SK-N-SH (cell line): Measurements from ENCODE around the gene CTCF. TPM values are rescaled to one million over a fixed set of nuclear protein-coding genes. Genes with fewer than 3 reads are reported as not detected.
A peak's percentile ranks its signal among the peaks of the same experiment; 100 is the strongest.

Source experiments
- CTCF ChIA-PET: fragments of 300-600, 350-600 bp; formaldehyde crosslinking; extraction: SDS; loops from one replicate; lab custom pipeline; 2021; lab: Yijun Ruan, JAX
- POLR2A ChIA-PET: fragments of 350-600 bp; sonication (Branson Sonifier 250); formaldehyde crosslinking; extraction: SDS; loops from one replicate; lab custom pipeline; 2020; ENCODE audit warnings: antibody characterized with exemption, inconsistent platforms; lab: Yijun Ruan, JAX
- DNase-seq: peaks from one replicate; pipeline ENCODE4 v3.0.0; 2012
- H2AFZ ChIP-seq: fragments of 200-600 bp; sonication (generic); 2 replicates; pipeline ENCODE4 v1.8.1; 2016; ENCODE audit warnings: antibody characterized with exemption, mild to moderate bottlenecking, low read depth
- H3F3A ChIP-seq: fragments of 200-600 bp; sonication (generic); replicated peaks from 2 replicates; pipeline ENCODE3; 2016; ENCODE audit warnings: antibody characterized with exemption, mild to moderate bottlenecking; ENCODE audit not compliant: insufficient read depth
- H3K27ac ChIP-seq, 2 experiments: fragments of 200-500 bp in 1 of 2; fragments of 200-600 bp in 1 of 2; sonication (Bioruptor generic) in 1 of 2; sonication (generic), shearing (Covaris generic) in 1 of 2; 2 replicates each; pipeline versions ENCODE4 v1.5.1 to v1.6.1; 2014 to 2016; ENCODE audit warnings: low read depth in 2 of 2, inconsistent platforms in 1 of 2, low read length in 1 of 2, mild to moderate bottlenecking in 1 of 2, mixed read lengths in 1 of 2
- H3K27me3 ChIP-seq: fragments of 200-600 bp; sonication (generic), shearing (Covaris generic); 2 replicates; pipeline ENCODE4 v1.6.1; 2016; ENCODE audit warnings: mixed run types; ENCODE audit not compliant: insufficient read depth
- H3K36me3 ChIP-seq, 2 experiments: fragments of 200-500 bp in 1 of 2; fragments of 200-600 bp in 1 of 2; sonication (Bioruptor generic) in 1 of 2; sonication (generic) in 1 of 2; replicated peaks in 1 of 2; 2 replicates each; pipeline versions ENCODE3 to v1.5.1; 2014 to 2016; ENCODE audit warnings: low read length in 1 of 2, mild to moderate bottlenecking in 1 of 2; ENCODE audit not compliant: insufficient read depth in 2 of 2, control insufficient read depth in 1 of 2
- H3K4me1 ChIP-seq, 2 experiments: fragments of 200-500 bp in 1 of 2; fragments of 200-600 bp in 1 of 2; sonication (Bioruptor generic) in 1 of 2; sonication (generic), shearing (Covaris generic) in 1 of 2; 2 replicates each; pipeline versions ENCODE4 v1.5.1 to v1.6.1; 2014 to 2016; ENCODE audit warnings: low read depth in 1 of 2, low read length in 1 of 2, mixed run types in 1 of 2; ENCODE audit not compliant: insufficient read depth in 2 of 2, control insufficient read depth in 1 of 2
- H3K4me2 ChIP-seq: fragments of 200-600 bp; sonication (generic), shearing (Covaris generic); 2 replicates; pipeline ENCODE4 v1.6.1; 2017; ENCODE audit warnings: mixed run types
- H3K4me3 ChIP-seq, 2 experiments: fragments of 200-500 bp in 1 of 2; fragments of 200-600 bp in 1 of 2; sonication (Bioruptor generic) in 1 of 2; sonication (generic), shearing (Covaris generic) in 1 of 2; 2 replicates each; pipeline versions ENCODE4 v1.5.1 to v1.8.1; 2014 to 2016; ENCODE audit warnings: low read depth in 2 of 2, inconsistent platforms in 1 of 2, low read length in 1 of 2, mild to moderate bottlenecking in 1 of 2, mixed read lengths in 1 of 2, moderate library complexity in 1 of 2
- H3K79me2 ChIP-seq: fragments of 200-600 bp; sonication (generic); 2 replicates; pipeline ENCODE4 v1.8.1; 2017; ENCODE audit warnings: mild to moderate bottlenecking; ENCODE audit not compliant: insufficient read depth
- H3K9ac ChIP-seq: fragments of 200-600 bp; sonication (generic); 2 replicates; pipeline ENCODE4 v1.6.1; 2017; ENCODE audit warnings: mixed run types
- H3K9me2 ChIP-seq: fragments of 200-600 bp; sonication (generic); 2 replicates; pipeline ENCODE4 v1.6.1; 2017; ENCODE audit warnings: mixed run types
- H3K9me3 ChIP-seq: fragments of 200-600 bp; sonication (generic); 2 replicates; pipeline ENCODE4 v1.6.1; 2017; ENCODE audit warnings: mixed run types, mild to moderate bottlenecking, moderate library complexity
- H4K20me1 ChIP-seq: fragments of 200-600 bp; sonication (generic); 2 replicates; pipeline ENCODE4 v1.6.1; 2017; ENCODE audit warnings: mild to moderate bottlenecking, mixed run types; ENCODE audit not compliant: insufficient read depth
- CHD2 ChIP-seq: fragments of 150-350 bp; IDR thresholded peaks from 2 replicates; pipeline ENCODE4 v1.6.1; 2018; ENCODE audit warnings: low read length; ENCODE audit not compliant: partially characterized antibody
- ELF1 ChIP-seq: IDR thresholded peaks from 2 replicates; pipeline ENCODE4 v1.4.0; 2012
- GABPA ChIP-seq: IDR thresholded peaks from 2 replicates; pipeline ENCODE4 v1.4.0; 2012; ENCODE audit warnings: low read depth, mild to moderate bottlenecking
- SIN3A ChIP-seq: IDR thresholded peaks from 2 replicates; pipeline ENCODE4 v1.6.1; 2012; ENCODE audit warnings: low read depth, mild to moderate bottlenecking, low read length, moderate library complexity, borderline replicate concordance
- TCF12 ChIP-seq: IDR thresholded peaks from 2 replicates; pipeline ENCODE4 v1.4.0; 2012
- WGBS: methylation state at CpG from one replicate; pipeline ENCODE4 v1.1.6; 2017; ENCODE audit warnings: low lambda C conversion rate; 5-methylcytosine and 5-hydroxymethylcytosine counted together
- polyA plus RNA-seq, 3 experiments: library from polyadenylated mRNA; depleted of rRNA; stranded (reverse); fragments of >200 nt; gene quantifications; 2 replicates each; pipeline ENCODE4 v1.2.3, GENCODE V29; 2012
- TF ChIP-seq, protein P1 (sequence below): IDR thresholded peaks from 2 replicates; pipeline ENCODE4 v1.6.1; 2012; ENCODE audit warnings: mild to moderate bottlenecking, low read depth, low read length, moderate library complexity
- TF ChIP-seq, protein P2 (sequence below): IDR thresholded peaks from 2 replicates; pipeline ENCODE4 v1.4.0; 2012; ENCODE audit warnings: low read depth
- TF ChIP-seq, protein P3 (sequence below): fragments of 200-600 bp; sonication (generic); IDR thresholded peaks from 2 replicates; pipeline ENCODE4 v1.6.1; 2017; ENCODE audit warnings: antibody characterized with exemption, mild to moderate bottlenecking, moderate library complexity
- TF ChIP-seq, protein P4 (sequence below): IDR thresholded peaks from 2 replicates; pipeline ENCODE4 v1.4.0; 2012; ENCODE audit warnings: low read depth, borderline replicate concordance

Gene CTCF
- polyA plus RNA-seq, 1 of the 3 experiments (the other 2 are of a cell fraction) = 19.6 TPM

DNA sequence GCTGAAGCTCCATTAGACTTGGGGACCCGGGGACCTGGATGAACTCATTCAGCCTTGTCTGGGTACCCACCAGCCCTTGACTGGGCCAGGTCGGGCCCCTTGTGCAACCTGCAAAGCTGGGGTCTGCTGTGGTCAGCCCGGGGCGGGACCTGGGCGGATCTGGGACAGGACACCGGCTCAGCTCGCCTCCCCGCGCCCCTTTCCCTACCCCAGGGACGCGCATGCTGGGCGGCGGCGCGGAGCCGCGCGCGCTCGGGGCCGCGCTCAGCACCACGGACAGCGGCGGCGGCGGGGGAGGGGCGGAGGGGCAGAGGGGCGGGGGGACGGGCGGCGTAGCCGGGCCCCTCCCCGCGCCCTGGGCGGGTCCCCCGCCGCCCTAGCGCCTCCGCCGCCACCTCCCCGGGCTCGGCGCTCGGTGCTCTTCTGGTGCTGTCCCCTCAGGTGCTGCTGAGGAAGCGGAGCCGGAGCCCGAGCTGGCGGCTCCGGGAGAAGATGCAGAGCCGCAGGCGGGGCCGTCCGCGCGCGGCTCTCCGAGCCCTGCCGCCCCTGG lies 90.3 kb downstream of the CTCF start:
- Histone ChIP-seq H4K20me1 (peaks cover 4% of the 10 kb centered on the region; the same call in 1 of the 2 replicates), H3K4me1 (peaks cover 0 to 10% of the 10 kb centered on the region in 2 experiments; a peak in 1 of 4 replicates), H3K9me3 (no peaks in the 10 kb centered on the region), H3K79me2 (no peaks in the 10 kb centered on the region), H3K4me2 (peak overlapping the region; percentile 94; the same call in 1 of the 2 replicates), H3K27ac (peak overlapping the region in 1 of 2 experiments; percentile 64; a peak in 1 of 4 replicates), H3K27me3 (no peaks in the 10 kb centered on the region), H2AFZ (no peak overlapping the region), H3F3A (peaks cover 4% of the 10 kb centered on the region), H3K36me3 (peaks cover 0 to 7% of the 10 kb centered on the region in 2 experiments), H3K9ac (no peak overlapping the region; the same call in 1 of the 2 replicates), H3K4me3 (peak overlapping the region; percentile 64 to 82), H3K9me2 (no peaks in the 10 kb centered on the region)
- DNase-seq = peak; percentile 95
- CTCF ChIA-PET = interaction anchor here (0.7 to 16.5 kb wide), 10 partner anchors 8 to 131 kb away, joined by 3 to 263 read pairs (median 4); partner anchors contain the start of gene CTCF
- POLR2A ChIA-PET = interaction anchor here (1.2 kb wide), 1 partner anchor 154 kb away, joined by 3 read pairs; the partner anchor contains the start of gene TSNAXIP1
- TF ChIP-seq, protein P1, sequence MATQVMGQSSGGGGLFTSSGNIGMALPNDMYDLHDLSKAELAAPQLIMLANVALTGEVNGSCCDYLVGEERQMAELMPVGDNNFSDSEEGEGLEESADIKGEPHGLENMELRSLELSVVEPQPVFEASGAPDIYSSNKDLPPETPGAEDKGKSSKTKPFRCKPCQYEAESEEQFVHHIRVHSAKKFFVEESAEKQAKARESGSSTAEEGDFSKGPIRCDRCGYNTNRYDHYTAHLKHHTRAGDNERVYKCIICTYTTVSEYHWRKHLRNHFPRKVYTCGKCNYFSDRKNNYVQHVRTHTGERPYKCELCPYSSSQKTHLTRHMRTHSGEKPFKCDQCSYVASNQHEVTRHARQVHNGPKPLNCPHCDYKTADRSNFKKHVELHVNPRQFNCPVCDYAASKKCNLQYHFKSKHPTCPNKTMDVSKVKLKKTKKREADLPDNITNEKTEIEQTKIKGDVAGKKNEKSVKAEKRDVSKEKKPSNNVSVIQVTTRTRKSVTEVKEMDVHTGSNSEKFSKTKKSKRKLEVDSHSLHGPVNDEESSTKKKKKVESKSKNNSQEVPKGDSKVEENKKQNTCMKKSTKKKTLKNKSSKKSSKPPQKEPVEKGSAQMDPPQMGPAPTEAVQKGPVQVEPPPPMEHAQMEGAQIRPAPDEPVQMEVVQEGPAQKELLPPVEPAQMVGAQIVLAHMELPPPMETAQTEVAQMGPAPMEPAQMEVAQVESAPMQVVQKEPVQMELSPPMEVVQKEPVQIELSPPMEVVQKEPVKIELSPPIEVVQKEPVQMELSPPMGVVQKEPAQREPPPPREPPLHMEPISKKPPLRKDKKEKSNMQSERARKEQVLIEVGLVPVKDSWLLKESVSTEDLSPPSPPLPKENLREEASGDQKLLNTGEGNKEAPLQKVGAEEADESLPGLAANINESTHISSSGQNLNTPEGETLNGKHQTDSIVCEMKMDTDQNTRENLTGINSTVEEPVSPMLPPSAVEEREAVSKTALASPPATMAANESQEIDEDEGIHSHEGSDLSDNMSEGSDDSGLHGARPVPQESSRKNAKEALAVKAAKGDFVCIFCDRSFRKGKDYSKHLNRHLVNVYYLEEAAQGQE = peak; percentile 93
- TF ChIP-seq ELF1 = no peak
- no CpG with 5 or more reads among the region's 59 CpGs for WGBS

DNA sequence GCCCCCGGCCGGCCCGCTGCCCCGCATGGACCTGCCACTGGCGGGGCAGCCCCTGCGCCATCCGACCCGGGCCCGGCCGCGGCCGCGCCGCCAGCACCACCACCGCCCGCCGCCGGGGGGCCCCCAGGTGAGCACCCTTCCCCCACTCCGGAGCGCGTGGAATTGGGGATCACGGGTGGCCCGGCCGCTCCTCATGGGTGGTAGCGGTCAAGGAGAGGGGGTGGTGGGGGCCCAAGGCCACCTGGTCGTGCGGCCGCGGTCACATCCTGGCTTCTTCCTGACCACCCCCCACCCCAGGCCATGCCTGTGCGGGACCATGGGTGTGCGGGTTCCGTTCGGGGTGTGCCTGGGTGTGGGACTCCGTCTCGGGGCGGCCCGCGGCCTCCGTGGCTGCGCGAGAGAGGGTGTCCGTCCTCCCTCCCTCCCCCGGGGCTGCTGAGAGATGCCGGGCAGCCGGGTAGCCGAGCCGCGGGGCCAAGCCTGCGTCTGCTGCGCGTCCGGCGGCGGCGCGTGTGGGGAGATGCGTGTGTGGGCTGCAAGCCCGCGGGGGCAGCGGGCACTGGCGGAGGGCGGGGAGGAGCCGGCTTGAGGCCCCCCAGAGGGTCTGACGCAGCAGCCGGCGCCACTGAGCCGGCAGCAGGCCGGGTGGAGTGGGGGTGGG lies 90.9 kb downstream of the CTCF start:
- Histone ChIP-seq H3K9me2 (no peaks in the 10 kb centered on the region), H3F3A (peaks cover 4% of the 10 kb centered on the region), H3K79me2 (no peaks in the 10 kb centered on the region), H3K9ac (peak overlapping the region; percentile 49), H4K20me1 (peaks cover 4% of the 10 kb centered on the region; the same call in 1 of the 2 replicates), H3K4me3 (peak overlapping the region; percentile 64 to 82), H3K4me2 (peak overlapping the region; percentile 94), H3K27me3 (no peaks in the 10 kb centered on the region), H3K9me3 (no peaks in the 10 kb centered on the region), H3K27ac (peak overlapping the region in 1 of 2 experiments; percentile 64; a peak in 1 of 4 replicates), H3K4me1 (peaks cover 0 to 10% of the 10 kb centered on the region in 2 experiments; a peak in 1 of 4 replicates), H3K36me3 (peaks cover 0 to 12% of the 10 kb centered on the region in 2 experiments), H2AFZ (no peak overlapping the region)
- peak; percentile 89 for DNase-seq
- ChIA-PET CTCF (interaction anchor here (0.9 to 16.5 kb wide), 7 partner anchors 9 to 131 kb away, joined by 3 to 263 read pairs (median 4); partner anchors contain the start of gene CTCF), POLR2A (interaction anchor here (0.6 to 1.2 kb wide), 3 partner anchors 110 to 406 kb away, joined by 3 to 4 read pairs (median 3); partner anchors contain the start of gene TSNAXIP1)
- TF ChIP-seq SIN3A = no peak
- TF ChIP-seq, protein P2, sequence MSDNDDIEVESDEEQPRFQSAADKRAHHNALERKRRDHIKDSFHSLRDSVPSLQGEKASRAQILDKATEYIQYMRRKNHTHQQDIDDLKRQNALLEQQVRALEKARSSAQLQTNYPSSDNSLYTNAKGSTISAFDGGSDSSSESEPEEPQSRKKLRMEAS = no peak
- TF ChIP-seq CHD2 = no peak
- TF ChIP-seq, protein P3, sequence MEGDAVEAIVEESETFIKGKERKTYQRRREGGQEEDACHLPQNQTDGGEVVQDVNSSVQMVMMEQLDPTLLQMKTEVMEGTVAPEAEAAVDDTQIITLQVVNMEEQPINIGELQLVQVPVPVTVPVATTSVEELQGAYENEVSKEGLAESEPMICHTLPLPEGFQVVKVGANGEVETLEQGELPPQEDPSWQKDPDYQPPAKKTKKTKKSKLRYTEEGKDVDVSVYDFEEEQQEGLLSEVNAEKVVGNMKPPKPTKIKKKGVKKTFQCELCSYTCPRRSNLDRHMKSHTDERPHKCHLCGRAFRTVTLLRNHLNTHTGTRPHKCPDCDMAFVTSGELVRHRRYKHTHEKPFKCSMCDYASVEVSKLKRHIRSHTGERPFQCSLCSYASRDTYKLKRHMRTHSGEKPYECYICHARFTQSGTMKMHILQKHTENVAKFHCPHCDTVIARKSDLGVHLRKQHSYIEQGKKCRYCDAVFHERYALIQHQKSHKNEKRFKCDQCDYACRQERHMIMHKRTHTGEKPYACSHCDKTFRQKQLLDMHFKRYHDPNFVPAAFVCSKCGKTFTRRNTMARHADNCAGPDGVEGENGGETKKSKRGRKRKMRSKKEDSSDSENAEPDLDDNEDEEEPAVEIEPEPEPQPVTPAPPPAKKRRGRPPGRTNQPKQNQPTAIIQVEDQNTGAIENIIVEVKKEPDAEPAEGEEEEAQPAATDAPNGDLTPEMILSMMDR = peak; percentile 42; the same call in 1 of the 2 replicates
- no peak for TF ChIP-seq GABPA
- TF ChIP-seq TCF12 = no peak
- TF ChIP-seq, protein P4, sequence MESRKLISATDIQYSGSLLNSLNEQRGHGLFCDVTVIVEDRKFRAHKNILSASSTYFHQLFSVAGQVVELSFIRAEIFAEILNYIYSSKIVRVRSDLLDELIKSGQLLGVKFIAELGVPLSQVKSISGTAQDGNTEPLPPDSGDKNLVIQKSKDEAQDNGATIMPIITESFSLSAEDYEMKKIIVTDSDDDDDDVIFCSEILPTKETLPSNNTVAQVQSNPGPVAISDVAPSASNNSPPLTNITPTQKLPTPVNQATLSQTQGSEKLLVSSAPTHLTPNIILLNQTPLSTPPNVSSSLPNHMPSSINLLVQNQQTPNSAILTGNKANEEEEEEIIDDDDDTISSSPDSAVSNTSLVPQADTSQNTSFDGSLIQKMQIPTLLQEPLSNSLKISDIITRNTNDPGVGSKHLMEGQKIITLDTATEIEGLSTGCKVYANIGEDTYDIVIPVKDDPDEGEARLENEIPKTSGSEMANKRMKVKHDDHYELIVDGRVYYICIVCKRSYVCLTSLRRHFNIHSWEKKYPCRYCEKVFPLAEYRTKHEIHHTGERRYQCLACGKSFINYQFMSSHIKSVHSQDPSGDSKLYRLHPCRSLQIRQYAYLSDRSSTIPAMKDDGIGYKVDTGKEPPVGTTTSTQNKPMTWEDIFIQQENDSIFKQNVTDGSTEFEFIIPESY = no peak
- 0% methylated on average over 1 of the region's 68 CpGs for WGBS
